Smooth muscle cell (in vitro differentiated cells): ENCODE data around the gene ANK3. TPM values are rescaled to one million over a fixed set of nuclear protein-coding genes. Genes with fewer than 3 reads are reported as not detected.

Source experiments
- DNase-seq: peaks from one replicate; lab custom pipeline; 2025; ENCODE audit not compliant: unreplicated experiment; lab: John Stamatoyannopoulos, UW
- H2AFZ ChIP-seq: fragments of 200-600 bp; sonication (generic); 2 replicates; pipeline ENCODE4 v1.6.0; 2016; ENCODE audit warnings: antibody characterized with exemption, low read depth, mild to moderate bottlenecking
- H3F3A ChIP-seq: fragments of 200-600 bp; sonication (generic); 2 replicates; pipeline ENCODE4 v1.6.0; 2017; ENCODE audit warnings: antibody characterized with exemption, low read depth
- H3K27ac ChIP-seq: fragments of 200-600 bp; sonication (generic); 2 replicates; pipeline ENCODE4 v1.5.1; 2016; ENCODE audit warnings: low read depth, mild to moderate bottlenecking
- H3K27me3 ChIP-seq: fragments of 200-600 bp; sonication (generic); 2 replicates; pipeline ENCODE4 v1.6.1; 2016; ENCODE audit warnings: low read depth, mild to moderate bottlenecking
- H3K36me3 ChIP-seq: fragments of 200-600 bp; sonication (generic); 2 replicates; pipeline ENCODE4 v1.5.1; 2016; ENCODE audit warnings: low read depth
- H3K4me1 ChIP-seq: fragments of 200-600 bp; sonication (generic); 2 replicates; pipeline ENCODE4 v1.5.1; 2016; ENCODE audit warnings: low read depth
- H3K4me2 ChIP-seq: fragments of 200-600 bp; sonication (generic); 2 replicates; pipeline ENCODE4 v1.6.0; 2016; ENCODE audit warnings: mild to moderate bottlenecking
- H3K4me3 ChIP-seq: fragments of 200-600 bp; sonication (generic); 2 replicates; pipeline ENCODE4 v1.5.1; 2016; ENCODE audit warnings: mild to moderate bottlenecking
- H3K79me2 ChIP-seq: fragments of 200-600 bp; sonication (generic); 2 replicates; pipeline ENCODE4 v1.6.0; 2016; ENCODE audit warnings: low read depth, mild to moderate bottlenecking
- H3K9ac ChIP-seq: fragments of 200-600 bp; sonication (generic); 2 replicates; pipeline ENCODE4 v1.6.0; 2016; ENCODE audit warnings: low read depth
- H3K9me3 ChIP-seq: fragments of 200-600 bp; sonication (generic); replicated peaks from 2 replicates; pipeline ENCODE4 v1.5.1; 2016; ENCODE audit warnings: low read depth
- H4K20me1 ChIP-seq: fragments of 200-600 bp; sonication (generic); 2 replicates; pipeline ENCODE4 v1.6.0; 2016; ENCODE audit warnings: low read depth
- CTCF ChIP-seq: fragments of 200-600 bp; sonication (generic); IDR thresholded peaks from 2 replicates; pipeline ENCODE4 v1.5.1; 2017; ENCODE audit warnings: borderline replicate concordance, mild to moderate bottlenecking, antibody characterized with exemption; ENCODE audit not compliant: insufficient read depth, poor library complexity, severe bottlenecking
- WGBS: methylation state at CpG from one replicate; pipeline ENCODE4 v1.1.7; 2016; ENCODE audit warnings: low lambda C conversion rate; 5-methylcytosine and 5-hydroxymethylcytosine counted together
- polyA plus RNA-seq: library from polyadenylated mRNA; unstranded; fragments of >200 nt; fragmentation: Nextera tagmentation; extraction: Ambion mirVana; gene quantifications from 2 replicates; pipeline ENCODE4 v1.2.1, GENCODE V29; 2016
- total RNA-seq: library from RNA; depleted of rRNA; stranded (reverse); fragments of >200 nt; gene quantifications from 2 replicates; pipeline ENCODE4 v1.2.3, GENCODE V29; 2014

Gene ANK3
- total and polyA plus RNA-seq, 2 experiments from 2014 or later = 28.2 to 85.5 TPM

DNA sequence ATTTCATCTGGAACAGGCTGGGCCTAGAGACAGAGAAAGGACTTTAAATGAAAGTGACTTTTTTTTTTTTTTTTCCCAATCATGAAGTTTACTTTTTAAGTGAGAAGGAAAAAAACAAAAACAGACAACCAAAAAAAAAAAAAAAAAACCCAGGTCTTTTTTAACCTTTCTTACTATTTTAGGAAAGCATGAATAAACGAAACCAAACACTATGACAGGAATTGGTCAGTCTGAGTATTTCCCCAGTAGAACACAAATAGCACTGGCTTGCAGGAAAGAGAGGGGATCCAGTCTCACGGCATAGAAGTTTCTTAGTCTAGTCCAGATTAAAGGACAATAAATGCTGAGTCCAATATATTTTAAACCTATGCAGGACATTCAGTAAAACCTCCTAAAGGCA lies 302.8 kb downstream of the ANK3 start:
- Histone ChIP-seq H3K9me3 (no peaks in the 10 kb centered on the region), H2AFZ (no peak overlapping the region), H3K4me1 (no peaks in the 10 kb centered on the region), H3K27ac (no peak overlapping the region), H3K4me2 (no peak overlapping the region), H3K27me3 (no peaks in the 10 kb centered on the region), H3K4me3 (no peak overlapping the region), H4K20me1 (no peaks in the 10 kb centered on the region), H3K36me3 (peaks cover 9% of the 10 kb centered on the region), H3K79me2 (no peaks in the 10 kb centered on the region), H3K9ac (no peak overlapping the region), H3F3A (no peaks in the 10 kb centered on the region)
- DNase-seq = no peak
- no peak for TF ChIP-seq CTCF
- WGBS = 97% methylated on average over 2 of the region's 2 CpGs

DNA sequence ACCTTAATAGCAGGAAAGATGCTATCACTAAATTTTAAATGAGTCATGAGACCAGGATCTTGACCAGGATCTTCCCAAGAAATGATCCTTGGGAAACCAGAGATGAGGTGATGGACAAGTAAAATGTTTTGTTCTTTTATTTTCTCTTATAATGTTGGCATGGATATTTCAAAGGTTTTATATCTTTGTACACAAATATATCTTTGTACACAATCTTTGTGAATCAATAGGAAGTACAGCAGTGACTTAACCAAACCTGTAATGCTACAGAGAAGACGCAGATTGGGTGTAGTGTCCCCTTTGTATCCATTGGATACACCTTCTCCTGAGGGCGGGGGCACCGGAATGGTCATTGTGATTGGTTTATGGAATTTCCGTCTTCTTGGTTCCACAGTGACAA lies 303.3 kb downstream of the ANK3 start:
- no peaks in the 10 kb centered on the region for H3F3A ChIP-seq
- H3K4me3 ChIP-seq = no peak overlapping the region
- no peaks in the 10 kb centered on the region for H3K27me3 ChIP-seq
- H4K20me1 ChIP-seq = no peaks in the 10 kb centered on the region
- no peak overlapping the region for H3K27ac ChIP-seq
- no peak overlapping the region for H3K4me2 ChIP-seq
- peaks cover 9% of the 10 kb centered on the region for H3K36me3 ChIP-seq
- no peak for TF ChIP-seq CTCF
- no peak overlapping the region for H2AFZ ChIP-seq
- no peak for DNase-seq
- no peak overlapping the region for H3K9ac ChIP-seq
- no peaks in the 10 kb centered on the region for H3K79me2 ChIP-seq
- H3K9me3 ChIP-seq = no peaks in the 10 kb centered on the region
- no peaks in the 10 kb centered on the region for H3K4me1 ChIP-seq
- 96% methylated on average over 4 of the region's 4 CpGs for WGBS

DNA sequence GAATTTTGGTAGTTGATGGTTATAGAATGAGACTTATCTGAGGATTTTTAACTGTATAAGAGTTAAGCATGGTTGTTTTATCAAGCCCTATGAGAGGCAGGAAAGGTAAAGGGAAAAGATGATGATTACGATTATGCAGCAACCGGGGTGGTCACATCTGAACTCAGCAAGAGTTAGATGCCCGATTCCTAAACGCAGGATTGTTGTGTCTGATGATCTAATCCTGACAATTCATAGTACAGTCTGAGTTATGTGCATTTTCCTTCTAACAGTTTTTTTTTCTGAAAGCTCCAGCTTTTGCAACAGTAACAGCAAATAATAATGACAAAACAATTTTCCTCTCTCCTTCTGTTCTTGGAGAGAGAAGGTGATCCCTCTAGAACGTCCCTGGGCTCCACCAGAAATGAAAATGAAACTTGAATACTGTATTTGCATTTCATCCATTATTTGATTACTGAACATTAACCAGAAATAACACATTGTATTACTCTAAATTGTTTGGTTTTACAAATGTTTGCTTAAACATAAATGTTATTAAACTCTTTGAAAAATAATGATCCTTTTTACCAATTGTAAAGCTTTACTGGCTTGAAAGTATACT lies 306.8 kb downstream of the ANK3 start:
- 63% methylated on average over 5 of the region's 5 CpGs for WGBS
- Histone ChIP-seq H4K20me1 (no peaks in the 10 kb centered on the region), H3F3A (no peaks in the 10 kb centered on the region), H3K4me3 (no peak overlapping the region), H3K27me3 (no peaks in the 10 kb centered on the region), H3K27ac (no peak overlapping the region), H3K4me1 (no peaks in the 10 kb centered on the region), H2AFZ (no peak overlapping the region), H3K9ac (no peak overlapping the region), H3K79me2 (no peaks in the 10 kb centered on the region), H3K4me2 (no peak overlapping the region), H3K36me3 (peaks cover 9% of the 10 kb centered on the region), H3K9me3 (no peaks in the 10 kb centered on the region)
- DNase-seq = no peak
- TF ChIP-seq CTCF = no peak

DNA sequence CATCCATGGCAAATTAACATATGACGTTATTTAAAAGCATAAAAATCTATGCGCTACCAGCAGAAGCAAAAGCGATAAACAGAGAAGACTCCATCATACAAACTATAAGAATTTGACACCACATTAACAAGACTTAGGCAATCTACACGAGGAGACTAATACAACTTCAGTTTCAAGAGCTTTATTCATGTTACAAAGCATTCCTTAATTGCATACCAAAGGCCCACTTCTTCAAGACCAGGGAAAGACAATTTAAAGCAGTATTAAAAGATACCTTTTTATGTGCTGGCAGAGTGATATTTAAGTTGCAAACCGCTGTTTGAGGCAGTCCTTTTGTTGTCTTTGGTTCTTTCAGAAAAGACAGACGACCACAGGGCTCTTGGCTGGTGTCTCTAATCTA lies 307.3 kb downstream of the ANK3 start:
- H3K27ac ChIP-seq = no peak overlapping the region
- H3K4me2 ChIP-seq = no peak overlapping the region
- no peak overlapping the region for H3K4me3 ChIP-seq
- no peaks in the 10 kb centered on the region for H3K9me3 ChIP-seq
- no peaks in the 10 kb centered on the region for H3F3A ChIP-seq
- H3K79me2 ChIP-seq = no peaks in the 10 kb centered on the region
- no peak for DNase-seq
- H3K36me3 ChIP-seq = peaks cover 9% of the 10 kb centered on the region
- no peaks in the 10 kb centered on the region for H3K27me3 ChIP-seq
- WGBS = 73% methylated on average over 6 of the region's 6 CpGs
- H3K9ac ChIP-seq = no peak overlapping the region
- no peaks in the 10 kb centered on the region for H3K4me1 ChIP-seq
- H4K20me1 ChIP-seq = no peaks in the 10 kb centered on the region
- H2AFZ ChIP-seq = no peak overlapping the region
- no peak for TF ChIP-seq CTCF
